ENCODE measurements around the gene CELF3. TPM values are rescaled to one million over a fixed set of nuclear protein-coding genes. Genes with fewer than 3 reads are reported as not detected.

The CELF3 gene
- total and polyA plus RNA-seq, 9 of the 15 experiments (the other 6 are each of a cell fraction or from before 2014, with no cell fraction given): not detected

DNA sequence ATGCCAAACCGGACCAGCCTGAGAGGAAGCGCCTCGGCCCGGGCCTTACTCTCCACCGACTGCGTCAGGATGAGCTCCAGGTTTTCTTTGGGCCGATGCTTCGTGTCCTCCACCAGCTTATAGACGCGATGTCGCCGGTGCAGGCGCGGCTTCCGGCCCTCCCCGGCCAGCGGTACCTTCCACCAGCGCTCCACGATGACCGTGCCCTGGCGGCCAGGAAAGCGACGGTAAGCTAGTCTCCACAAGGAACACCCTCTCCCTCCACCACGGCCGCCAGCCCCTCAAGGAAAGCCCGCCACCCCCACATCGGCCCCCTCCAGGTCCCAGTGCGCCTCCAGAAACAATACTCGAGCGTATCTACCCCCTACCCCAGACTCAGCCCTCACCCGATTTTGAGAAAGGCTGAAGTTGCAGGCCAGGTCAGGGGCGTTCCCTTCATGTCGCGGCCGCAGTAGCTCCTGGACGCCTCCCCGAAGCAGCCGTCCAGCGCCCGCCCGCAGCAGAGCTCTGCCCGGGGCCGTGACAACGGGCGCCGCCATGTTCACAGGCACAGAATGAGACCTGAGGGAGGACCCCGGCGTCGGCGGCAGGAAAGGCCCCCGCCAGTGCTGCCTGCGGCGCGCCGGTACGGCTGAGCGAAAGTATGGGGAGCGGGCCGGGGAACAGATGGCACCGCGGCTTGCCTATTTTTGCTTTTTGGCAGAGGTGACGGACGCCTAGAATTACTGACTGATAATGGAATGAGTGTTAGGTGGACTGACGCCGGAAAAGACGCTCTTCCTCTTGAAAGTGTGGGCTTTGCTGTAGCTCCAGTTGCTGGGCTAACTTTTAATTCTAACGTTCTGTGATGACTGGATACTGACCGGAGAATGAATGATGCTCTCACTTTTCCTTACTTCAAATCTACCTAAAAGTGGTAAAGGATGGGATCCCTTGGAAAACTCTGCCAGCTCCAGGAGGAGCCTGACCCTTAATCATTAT, 46.6 kb upstream of the CELF3 start, which contains the start of gene MRPL9 (continued):
- TF ChIP-seq, protein P1, sequence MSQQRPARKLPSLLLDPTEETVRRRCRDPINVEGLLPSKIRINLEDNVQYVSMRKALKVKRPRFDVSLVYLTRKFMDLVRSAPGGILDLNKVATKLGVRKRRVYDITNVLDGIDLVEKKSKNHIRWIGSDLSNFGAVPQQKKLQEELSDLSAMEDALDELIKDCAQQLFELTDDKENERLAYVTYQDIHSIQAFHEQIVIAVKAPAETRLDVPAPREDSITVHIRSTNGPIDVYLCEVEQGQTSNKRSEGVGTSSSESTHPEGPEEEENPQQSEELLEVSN (IDR thresholded peaks at IDR 0.05; ENCODE audit: borderline replicate concordance in 1 of 2, extremely low read depth in 1 of 2, insufficient read depth in 1 of 2, insufficient read length in 1 of 2, low read depth in 1 of 2, low read length in 1 of 2, poor library complexity in 1 of 2, severe bottlenecking in 1 of 2): peak in 1 of 2 experiments; percentile 47
- TF ChIP-seq, protein P2, sequence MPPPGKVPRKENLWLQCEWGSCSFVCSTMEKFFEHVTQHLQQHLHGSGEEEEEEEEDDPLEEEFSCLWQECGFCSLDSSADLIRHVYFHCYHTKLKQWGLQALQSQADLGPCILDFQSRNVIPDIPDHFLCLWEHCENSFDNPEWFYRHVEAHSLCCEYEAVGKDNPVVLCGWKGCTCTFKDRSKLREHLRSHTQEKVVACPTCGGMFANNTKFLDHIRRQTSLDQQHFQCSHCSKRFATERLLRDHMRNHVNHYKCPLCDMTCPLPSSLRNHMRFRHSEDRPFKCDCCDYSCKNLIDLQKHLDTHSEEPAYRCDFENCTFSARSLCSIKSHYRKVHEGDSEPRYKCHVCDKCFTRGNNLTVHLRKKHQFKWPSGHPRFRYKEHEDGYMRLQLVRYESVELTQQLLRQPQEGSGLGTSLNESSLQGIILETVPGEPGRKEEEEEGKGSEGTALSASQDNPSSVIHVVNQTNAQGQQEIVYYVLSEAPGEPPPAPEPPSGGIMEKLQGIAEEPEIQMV (tag; conservative IDR thresholded peaks at IDR 0.05; ENCODE audit: low read depth): no peak
- TF ChIP-seq ARNT (IDR thresholded peaks at IDR 0.05) (peak in 1 of 2 experiments; percentile 57; a peak in 1 of 4 replicates), ZKSCAN8 (CRISPR knock-in tag; IDR thresholded peaks at IDR 0.05) (no peak), ZNF551 (CRISPR knock-in tag; IDR thresholded peaks at IDR 0.05) (no peak), KLF13 (tag; IDR thresholded peaks at IDR 0.05; ENCODE audit: borderline replicate concordance, low read depth) (no peak), BDP1 (IDR thresholded peaks at IDR 0.05; ENCODE audit: insufficient read depth, insufficient read length) (no peak), C11orf30 (IDR thresholded peaks at IDR 0.05; ENCODE audit: low read depth) (peak; percentile 100), HNRNPK (IDR thresholded peaks at IDR 0.05; ENCODE audit: low read depth, low read length, poor library complexity, severe bottlenecking) (no peak)
- TF ChIP-seq, protein P3, sequence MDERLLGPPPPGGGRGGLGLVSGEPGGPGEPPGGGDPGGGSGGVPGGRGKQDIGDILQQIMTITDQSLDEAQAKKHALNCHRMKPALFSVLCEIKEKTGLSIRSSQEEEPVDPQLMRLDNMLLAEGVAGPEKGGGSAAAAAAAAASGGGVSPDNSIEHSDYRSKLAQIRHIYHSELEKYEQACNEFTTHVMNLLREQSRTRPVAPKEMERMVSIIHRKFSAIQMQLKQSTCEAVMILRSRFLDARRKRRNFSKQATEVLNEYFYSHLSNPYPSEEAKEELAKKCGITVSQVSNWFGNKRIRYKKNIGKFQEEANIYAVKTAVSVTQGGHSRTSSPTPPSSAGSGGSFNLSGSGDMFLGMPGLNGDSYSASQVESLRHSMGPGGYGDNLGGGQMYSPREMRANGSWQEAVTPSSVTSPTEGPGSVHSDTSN (CRISPR knock-in tag; IDR thresholded peaks at IDR 0.05; ENCODE audit: low read depth): no peak
- TF ChIP-seq, protein P3 (tag; conservative IDR thresholded peaks at IDR 0.05; ENCODE audit: low read depth): no peak
- TF ChIP-seq, protein P4, sequence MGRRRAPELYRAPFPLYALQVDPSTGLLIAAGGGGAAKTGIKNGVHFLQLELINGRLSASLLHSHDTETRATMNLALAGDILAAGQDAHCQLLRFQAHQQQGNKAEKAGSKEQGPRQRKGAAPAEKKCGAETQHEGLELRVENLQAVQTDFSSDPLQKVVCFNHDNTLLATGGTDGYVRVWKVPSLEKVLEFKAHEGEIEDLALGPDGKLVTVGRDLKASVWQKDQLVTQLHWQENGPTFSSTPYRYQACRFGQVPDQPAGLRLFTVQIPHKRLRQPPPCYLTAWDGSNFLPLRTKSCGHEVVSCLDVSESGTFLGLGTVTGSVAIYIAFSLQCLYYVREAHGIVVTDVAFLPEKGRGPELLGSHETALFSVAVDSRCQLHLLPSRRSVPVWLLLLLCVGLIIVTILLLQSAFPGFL (CRISPR knock-in tag; IDR thresholded peaks at IDR 0.05): no peak
- TF ChIP-seq, protein P5, sequence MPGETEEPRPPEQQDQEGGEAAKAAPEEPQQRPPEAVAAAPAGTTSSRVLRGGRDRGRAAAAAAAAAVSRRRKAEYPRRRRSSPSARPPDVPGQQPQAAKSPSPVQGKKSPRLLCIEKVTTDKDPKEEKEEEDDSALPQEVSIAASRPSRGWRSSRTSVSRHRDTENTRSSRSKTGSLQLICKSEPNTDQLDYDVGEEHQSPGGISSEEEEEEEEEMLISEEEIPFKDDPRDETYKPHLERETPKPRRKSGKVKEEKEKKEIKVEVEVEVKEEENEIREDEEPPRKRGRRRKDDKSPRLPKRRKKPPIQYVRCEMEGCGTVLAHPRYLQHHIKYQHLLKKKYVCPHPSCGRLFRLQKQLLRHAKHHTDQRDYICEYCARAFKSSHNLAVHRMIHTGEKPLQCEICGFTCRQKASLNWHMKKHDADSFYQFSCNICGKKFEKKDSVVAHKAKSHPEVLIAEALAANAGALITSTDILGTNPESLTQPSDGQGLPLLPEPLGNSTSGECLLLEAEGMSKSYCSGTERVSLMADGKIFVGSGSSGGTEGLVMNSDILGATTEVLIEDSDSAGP (CRISPR knock-in tag; IDR thresholded peaks at IDR 0.05): no peak
- TF ChIP-seq, protein P6, sequence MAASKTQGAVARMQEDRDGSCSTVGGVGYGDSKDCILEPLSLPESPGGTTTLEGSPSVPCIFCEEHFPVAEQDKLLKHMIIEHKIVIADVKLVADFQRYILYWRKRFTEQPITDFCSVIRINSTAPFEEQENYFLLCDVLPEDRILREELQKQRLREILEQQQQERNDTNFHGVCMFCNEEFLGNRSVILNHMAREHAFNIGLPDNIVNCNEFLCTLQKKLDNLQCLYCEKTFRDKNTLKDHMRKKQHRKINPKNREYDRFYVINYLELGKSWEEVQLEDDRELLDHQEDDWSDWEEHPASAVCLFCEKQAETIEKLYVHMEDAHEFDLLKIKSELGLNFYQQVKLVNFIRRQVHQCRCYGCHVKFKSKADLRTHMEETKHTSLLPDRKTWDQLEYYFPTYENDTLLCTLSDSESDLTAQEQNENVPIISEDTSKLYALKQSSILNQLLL (CRISPR knock-in tag; IDR thresholded peaks at IDR 0.05; ENCODE audit: borderline replicate concordance): no peak
